SK-N-MC (cell line): ENCODE measurements around the gene SLC2A10.

Source experiments
- EZH2 ChIP-seq: fragments of 200-600 bp; sonication (generic); IDR thresholded peaks from one replicate; pipeline ENCODE4 v1.6.1; 2017; ENCODE audit warnings: antibody characterized with exemption
- FOXP2 ChIP-seq: optimal IDR thresholded peaks from 2 replicates; pipeline ENCODE3; 2011; ENCODE audit warnings: mild to moderate bottlenecking, moderate library complexity; ENCODE audit not compliant: insufficient read depth; ENCODE audit errors: extremely low read length, control extremely low read depth

DNA sequence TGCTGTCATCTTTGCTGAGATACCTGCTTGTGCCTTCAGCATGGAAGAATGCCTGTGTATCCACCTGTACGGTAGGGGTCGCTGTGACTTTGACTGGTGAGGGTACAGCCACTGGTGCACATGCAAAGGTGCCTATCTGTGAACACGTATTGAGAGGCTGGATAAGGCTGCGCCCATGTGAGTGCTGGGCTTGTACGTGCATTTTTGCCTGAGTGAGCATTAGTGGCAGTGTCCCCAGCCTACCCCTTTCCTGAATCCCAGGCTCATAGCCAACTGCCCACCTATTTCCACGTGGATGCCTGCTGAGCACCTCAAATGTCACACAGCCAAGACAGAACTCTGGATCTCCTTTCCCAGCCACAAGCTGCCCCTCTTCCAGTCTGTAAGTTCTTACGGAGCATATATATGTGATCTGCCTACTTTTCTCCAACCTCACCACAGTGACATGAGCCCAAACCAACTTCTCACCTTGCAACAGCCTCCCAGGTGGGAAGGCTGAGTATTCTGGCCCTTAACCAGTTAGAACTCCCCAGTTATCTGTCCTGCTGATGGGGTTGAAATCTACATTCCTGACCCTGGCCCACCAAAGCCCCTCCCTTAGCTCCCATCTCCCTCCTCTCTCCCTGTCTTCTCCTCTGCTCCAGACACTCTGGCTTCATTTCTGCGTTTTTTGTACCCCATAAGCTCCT is 1.1 kb upstream of the SLC2A10 start:
- no peak for TF ChIP-seq EZH2
- TF ChIP-seq FOXP2 = no peak
